Smooth muscle cell of the brain vasculature (primary cell): ENCODE results near the gene GLTP.

Experiments used
- DNase-seq: peaks from one replicate; pipeline ENCODE4 v3.0.0-alpha.2; 2012; ENCODE audit warnings: low read depth, low spot score

The GLTP gene

DNA sequence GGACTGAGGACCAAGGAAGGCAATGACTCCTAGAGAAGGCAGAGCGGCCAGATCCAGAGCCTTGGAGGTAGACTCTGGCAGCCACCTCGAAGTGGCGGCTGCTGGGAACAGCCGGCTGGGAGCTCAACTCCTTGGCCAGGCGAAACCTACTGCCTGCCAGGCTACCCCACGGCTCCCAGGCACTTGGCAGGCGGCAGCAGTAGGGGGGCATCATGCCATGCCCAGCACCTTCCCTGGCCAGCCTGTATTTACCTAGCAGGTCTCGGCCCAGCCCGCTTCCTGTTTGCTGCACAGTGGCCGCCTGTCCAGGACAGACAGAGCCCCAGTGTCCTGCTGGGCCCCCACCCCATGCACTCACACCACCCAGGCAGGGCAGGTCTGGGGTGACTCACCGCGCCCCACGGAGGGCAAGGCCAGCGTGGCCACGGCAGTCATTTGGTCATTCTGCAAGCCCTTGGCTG lies 57.4 kb downstream of the GLTP start:
- DNase-seq: no peak

DNA sequence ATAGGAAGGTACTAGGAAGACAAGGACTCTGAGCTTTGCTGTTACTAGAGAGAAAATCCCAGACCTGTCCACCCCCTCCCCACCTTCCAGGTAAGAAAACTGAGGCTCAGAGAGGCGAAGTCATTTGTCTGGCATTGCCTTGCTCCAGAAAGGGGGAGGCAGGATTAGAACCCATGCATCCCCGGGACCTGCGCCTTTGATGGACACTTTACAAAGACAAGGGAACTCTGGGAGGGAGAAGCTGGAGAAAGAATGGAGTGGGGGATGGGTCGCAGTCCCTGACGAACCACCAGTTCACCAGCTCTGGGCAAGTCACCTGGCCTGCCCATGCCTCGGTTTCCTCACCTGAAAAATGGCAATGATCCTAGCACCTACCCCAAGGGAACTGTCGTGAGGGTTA lies 57.9 kb downstream of the GLTP start:
- DNase-seq: no peak

DNA sequence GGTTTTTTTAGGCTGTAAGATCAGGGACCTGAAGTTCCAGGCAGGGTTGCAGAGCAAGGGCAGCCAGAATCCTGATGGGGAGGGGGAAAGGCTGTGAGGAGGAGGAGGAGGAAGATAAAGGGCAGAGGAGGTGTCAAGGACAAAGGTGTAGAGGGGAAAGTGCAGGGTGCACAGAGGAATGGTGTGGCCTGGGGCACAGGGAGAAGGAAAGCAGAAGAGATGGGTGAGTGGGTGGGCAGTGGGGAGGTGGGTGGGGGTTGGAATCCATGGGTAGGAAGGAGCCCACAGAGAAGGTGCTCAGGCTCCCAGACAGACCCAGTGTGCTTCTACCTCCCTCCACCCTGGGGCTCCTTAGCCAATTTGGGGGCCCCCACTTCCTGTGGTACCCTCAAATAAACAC lies 58.4 kb downstream of the GLTP start:
- no peak for DNase-seq

DNA sequence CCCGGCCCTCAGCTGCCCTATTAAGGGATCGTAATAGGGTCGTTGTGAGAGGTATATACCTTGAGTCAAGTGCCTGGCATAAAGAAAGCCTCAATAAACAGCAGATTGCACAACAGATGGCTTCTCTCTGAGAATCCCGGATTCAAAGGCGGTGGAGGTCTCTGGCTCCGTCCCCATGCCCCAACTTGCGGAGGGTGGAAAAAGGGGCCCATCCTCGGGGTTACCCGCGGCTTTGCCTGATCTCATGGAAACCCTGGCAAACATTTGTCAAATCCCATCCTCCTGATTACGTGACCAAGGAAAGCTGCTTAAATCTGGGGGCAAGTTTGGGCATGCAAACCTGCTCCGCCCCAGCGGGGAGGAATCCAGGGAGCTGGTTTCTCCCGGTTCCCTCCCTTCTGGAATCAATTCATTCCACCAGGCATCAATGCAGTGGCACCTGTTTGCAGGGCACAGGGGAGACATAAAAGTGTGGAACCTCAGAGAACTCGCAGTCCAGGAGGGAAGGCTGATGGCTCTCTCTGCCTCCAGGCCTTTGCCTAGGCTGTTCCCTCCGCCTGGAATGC lies 59.4 kb downstream of the GLTP start:
- DNase-seq: no peak

DNA sequence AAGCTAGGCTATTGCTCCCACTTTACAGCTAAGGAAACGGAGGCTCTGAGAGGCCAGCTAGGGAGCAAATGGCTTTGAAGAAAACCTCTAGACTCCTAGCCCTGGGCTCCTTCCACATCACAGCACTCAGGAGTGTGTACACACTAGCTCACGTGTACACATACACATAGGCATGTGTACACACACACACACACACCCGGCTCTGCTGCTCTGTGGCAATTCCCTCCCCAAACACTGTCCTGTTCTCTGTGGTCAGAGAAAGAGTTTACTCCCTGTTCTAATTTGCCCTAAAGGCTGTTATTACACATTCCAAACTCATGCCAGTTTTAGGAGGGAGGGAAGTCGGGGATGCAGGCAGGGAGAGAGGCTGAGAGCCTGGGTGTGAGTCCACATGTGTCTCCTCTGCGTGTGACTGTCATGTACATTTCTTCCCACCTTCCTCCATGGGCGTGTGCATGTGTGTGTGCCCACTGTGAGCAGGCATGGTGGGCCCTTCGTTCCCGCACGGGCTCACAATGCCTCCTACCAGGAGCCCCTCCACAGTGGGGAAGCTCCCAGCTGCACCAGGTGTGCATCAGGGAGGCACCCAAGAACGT lies 61.3 kb downstream of the GLTP start:
- DNase-seq: no peak

DNA sequence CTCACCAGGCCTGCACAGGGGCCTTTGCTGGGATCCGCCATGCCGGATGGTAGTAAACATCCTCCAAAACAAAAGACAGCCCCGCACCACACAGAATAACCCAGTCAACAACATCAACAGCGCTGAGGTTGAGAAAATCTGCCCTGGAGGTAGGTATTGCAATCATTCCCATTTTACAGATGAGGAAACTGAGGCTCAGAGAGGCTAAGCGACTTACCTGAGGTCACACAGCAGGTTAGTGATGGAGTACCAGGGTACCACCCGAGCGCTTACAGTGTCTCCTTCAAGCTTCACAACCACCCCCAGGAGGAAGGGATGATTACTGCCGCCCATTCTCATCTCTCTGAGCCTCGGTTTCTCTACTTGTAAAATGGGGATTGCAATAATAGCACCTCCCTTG lies 62.1 kb downstream of the GLTP start:
- DNase-seq: no peak

DNA sequence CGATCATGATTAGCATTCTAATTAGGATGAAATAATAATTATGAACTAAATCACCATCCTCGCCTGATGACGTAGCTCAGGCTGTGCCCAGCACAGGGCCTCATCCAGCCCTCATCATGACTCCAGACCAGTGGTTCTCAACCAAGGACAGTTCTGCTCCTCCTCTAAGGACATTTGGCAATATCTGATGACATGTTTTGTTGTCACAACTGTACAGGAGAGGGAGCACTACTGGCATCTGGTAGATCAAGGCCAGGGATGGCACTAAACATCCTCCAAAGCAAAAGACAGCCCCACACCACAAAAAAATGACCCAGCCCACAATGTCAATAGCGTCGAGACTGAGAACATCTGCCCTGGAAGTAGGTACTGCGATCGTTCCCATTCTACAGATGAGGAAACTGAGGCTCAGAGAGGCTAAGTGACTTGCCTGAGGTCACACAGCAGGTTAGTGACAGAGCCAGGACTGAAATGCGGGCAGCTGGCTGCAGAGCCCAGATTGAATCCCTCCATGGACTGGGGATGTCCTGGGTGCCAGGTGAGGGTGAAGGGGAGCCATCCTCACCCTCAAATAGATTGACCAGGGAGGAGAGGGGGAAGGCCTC lies 62.6 kb downstream of the GLTP start:
- DNase-seq: no peak

DNA sequence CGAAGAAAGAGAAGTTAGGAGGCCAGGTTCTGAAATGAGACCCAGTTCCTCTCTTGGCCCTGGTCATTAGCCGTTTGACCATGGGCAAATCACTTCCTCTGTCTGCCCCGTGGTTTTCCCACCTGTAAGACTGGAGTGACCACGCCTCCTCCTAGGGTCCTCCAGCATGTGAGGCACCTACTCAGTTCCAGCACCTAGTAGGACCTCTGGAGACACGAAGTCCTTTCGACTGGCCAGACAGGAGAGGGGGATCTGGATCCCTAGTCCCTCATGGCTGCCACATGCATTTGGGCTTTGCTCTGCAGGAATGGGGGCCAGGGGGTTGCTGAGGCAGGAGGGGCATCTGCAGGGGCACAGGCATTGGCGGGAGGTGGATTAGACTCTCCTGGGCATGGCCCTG lies 63.5 kb downstream of the GLTP start:
- no peak for DNase-seq

DNA sequence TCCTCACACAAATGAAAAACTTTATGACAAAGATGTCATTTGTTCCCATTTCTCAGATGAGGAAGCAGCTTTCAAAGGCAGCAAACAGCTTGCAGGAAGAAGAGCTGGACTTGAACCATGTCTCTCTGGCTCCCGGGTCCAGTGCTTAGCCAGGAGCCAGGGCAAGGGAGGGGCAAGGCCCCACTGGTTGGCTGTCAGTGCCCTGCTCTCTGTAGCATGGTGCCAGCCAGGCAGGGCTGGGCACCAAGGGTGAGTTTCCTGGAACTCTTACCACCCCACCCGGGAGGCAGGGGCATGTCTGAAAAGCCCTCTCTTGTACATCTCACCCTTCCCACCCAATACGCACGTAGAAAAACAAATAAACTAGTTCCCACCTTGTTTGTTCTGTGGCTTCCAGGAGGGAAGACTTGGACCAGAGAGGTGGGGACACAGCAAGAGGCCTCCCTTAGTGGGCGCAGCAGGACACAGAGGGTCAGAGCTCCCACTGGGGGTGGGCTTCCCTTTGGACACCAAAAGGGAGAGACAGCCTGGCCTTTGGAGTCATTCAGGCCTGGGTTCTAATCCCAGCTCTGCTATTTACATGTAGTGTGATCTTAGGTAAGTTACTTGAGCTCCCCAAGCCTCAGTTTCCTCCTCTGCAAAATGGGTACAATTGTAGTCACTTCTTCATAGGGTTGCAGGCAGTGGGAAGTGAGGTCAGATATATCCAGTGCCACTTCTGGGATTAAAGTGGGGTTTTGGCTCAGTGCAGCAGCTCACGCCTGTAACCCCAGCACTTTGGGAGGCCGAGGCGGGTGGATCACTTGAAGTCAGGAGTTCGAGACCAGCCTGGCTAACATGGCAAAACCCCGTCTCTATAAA lies 64.4 kb downstream of the GLTP start:
- DNase-seq: no peak

DNA sequence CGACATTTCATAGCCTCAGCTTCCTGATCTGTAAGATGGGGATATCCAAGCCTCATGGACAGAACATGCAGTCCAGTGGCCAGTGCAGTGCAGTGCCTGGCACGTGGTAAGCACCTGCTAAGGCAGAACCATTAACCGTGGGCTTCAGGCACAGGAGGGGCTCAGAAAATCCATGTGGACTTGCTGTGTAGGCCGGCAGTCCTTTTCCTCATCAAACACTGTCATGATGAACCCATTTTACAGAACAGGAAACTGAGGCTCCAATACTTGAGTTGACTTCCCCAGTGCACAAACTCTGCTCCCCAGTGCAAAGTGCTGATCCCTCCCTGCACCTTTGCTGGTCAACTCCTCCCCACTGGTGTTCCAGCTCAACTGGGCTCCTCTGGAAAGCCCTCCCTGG lies 65.1 kb downstream of the GLTP start:
- DNase-seq: no peak

DNA sequence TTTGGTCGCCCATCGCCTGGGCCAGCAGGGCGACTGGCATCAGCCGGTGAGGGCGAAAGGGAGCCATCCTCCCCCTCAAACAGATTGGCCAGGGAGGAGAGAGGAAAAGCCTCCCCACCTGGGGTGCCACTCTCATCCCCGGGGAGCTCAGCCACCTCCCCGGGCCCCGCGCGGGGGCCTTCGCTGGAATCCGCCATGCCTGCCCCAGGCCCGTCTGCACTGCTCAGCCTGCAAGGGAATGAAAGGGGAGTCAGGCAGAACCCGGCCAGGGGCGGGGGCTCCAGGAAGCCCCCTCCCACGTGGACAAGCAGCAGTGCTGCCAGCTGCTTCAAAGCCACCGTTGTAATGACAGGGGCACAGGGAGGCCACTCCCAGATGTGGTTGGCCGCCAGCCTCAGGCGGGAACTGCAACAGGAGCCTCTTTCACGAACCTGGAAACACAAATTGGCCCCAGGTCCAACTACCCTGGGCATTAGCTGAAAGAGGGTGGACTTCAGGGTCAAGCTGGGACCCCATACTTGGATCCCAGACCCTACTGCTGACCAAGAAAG lies 65.7 kb downstream of the GLTP start:
- no peak for DNase-seq

DNA sequence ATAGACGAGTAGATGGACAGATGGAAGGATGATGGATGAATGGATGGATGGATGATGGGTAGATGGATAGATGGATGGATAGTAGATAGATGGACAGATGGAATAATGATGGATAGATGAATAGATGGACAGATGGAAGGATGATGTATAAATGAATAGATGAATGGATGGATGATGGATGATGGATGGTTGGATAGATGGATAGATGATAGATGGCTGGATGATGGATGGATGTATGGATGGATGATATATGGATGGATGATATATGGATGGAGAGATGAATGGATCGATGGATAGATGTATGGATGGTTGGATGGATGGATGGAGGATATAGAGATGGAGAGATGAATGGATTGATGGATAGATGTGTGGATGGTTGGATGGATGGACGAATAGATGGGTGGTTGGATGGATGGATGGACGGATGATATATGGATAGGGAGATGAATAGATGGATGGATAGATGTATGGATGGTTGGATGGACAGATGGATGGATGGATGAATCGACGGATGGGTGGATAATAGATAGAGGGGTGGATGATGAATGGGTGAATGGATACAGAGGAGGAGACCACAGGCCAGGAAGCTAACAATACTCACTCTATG lies 66.4 kb downstream of the GLTP start:
- no peak for DNase-seq

DNA sequence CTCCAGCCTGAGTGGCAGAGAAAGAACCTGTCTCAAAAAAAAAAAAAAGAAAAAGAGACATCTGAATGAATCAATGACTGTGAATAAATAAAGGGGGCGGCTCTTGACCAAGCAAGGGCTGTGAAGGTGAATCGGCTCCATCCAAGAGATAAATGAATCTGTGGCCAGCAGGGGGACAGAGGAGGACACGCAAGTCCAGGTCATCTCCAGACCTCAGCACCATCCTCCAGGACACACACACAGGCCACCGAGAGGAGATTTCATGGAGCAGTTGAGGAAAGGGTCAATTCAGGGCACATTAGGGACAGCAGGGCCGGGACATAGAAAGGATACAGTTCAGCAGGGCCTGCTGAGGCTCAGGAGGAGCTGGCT lies 68.7 kb downstream of the GLTP start:
- no peak for DNase-seq

DNA sequence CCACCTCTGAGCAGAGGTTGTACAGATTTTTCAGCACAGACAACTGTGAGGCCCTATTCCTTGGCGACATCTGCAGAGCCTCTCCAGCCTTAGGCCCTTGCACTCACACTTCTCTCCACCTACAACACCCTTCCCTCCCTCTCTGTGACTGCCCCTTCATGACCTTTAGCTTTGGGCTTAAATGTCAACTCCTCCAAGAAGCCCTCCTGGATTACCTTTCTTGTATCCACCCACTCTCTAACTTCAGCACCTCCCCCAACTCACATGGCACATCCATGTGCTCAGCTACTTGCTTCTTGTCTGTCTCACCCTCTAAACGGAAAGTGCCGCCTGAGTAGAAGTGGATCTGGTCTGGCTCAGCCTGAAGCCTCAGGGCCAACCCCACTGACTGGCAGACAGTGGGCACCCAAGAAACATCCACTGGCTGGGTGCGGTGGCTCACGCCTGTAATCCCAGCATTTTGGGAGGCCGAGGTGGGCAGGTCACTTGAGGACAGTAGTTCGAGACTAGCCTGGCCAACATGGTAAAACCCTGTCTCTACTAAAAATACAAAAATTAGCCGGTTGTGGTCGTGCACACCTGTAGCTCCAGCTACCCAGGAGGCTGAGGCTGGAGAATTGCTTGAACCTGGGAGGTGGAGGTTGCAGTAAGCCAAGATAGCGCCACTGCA lies 69.3 kb downstream of the GLTP start:
- no peak for DNase-seq

DNA sequence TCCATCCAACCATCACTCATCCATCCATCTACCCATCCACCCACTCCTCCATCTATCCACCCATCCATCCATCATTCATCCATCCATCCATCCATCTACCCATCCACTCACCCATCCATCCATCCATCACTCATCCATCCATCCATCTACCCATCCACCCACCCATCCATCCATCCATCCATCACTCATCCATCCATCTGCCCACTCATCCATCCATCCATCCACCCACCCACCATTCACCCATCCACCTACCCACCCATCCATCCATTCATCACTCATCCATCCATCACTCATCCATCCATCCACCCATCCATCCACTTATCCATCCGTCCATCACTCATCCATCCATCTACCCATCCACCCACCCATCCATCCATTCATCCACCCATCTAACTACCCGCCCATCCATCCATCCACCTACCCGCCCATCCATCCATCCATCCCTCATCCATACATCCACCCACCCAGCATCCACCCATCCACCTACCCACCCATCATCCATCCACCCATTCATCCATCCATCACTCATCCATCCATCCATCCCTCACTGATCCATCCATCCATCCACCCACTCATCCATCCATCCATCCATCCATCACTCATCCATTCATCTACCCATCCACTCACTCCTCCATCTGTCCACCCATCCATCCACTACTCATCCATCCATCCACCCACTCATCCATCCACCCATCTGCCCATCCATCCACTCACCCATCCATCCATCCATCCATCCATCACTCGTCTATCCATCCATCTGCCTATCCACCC lies 71.3 kb downstream of the GLTP start:
- no peak for DNase-seq

DNA sequence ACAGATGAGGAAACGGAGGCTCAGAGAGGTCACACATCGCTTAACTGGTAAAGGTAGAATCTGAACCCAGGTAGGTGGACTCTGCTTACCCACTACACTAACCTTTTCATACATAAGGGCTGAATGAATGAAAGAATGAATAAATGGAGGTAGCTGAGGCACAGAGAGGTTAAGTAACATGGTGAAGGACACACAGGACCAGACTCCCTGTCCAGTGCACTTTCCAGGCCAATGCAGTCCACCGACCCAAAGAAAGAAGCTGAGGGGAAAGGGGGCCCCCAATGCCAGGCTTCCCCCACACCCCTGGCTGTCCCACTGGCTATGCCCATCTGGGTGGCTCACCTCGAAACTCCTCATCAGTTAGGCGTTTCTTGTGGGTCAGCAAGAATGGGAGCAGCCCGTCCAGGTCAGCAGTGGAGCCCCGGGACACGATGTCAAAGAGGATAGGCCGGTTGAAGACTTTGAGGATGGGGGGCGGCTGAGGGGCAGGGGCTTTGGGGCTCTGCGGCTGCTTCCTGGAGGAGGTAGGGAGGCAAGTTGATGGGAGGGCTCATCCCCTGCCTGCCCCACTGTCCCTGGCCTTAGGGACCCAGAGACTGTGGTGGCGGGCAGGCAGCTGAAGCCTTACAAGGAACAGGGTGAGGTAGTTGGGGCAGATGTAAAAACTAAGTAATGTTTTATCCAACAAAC lies 72.2 kb downstream of the GLTP start:
- no peak for DNase-seq

DNA sequence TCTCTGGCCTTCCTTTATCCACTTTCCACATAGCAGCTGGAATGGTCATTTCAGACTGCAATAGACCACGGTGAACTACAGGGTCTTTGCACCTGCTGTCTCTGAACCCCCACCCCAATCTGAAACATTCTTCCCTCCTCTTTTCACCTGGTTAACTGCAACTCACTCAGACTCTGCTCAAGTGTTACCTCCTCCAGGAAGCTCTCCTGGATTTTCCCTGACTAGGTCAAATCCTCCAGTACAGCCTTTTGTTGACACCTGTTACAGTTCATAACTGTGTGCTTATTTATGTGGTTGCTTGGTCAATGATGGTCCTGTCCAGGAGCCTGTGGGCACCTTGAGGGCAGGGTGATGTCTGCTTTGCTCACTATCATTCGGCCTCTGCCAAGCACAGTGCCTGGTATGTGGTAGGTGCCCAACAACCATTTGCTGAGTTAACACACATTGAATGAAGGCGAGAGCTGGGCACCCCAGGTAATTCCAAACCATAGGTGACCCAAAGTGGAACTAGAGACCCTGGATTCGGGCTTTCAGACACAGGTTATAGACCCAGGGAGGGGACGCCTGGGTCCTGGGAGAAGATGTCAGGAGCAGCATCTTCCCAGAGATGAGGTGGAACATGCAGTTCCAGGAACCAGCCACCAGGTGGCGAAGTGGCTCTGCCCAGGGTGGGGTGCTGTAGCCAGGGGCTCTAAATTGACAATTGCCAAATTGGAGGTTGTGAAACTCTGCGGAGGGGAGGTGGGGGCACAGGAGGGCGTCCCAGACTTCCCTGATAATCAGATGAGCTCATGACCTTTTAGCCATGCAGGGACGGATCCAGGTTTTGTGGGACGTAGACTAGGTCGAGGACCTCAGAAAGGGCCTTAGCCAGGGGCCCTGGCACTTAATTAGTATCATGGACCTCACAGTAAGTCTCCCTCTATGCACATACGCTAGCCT lies 75.2 kb downstream of the GLTP start:
- peak; percentile 21 for DNase-seq

DNA sequence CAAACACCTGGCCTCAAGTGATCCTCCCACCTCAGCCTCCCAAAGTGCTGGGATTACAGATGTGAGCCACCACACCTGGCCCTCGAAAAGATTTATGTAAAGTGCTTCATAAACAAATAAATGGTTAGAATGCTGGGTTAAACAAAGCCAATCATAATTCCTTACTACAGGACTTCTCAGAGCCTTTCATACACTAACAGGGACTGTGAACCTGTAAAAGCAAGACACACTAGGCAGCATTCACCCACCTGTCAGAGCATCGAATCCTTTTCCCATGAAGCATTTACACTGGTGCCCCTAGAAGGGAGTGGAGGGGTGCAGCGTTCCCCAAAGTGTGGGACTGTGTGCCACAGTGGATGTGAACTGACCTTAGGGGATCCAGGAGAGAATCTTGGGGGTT lies 76.7 kb downstream of the GLTP start:
- no peak for DNase-seq

DNA sequence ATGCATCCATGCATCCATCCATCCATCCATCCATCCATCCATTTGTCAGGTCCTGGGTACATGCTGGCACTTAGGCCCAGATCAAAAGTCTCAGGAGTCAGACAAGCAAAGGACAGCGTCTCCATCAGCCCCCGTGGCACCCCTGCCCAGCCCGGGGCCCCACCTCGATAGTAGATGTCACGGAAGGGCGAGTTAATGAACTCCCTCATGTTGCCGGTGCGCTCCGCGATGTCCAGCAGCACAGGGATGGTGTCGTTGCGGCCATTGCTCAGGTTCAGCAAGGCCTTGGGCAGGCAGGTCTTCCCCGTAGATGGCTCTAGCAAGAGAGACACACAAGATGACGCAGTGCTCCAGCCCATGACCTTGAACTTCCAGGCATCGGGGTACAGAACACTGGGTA lies 77.5 kb downstream of the GLTP start:
- DNase-seq: no peak
